Activated CD8-positive, alpha-beta memory T cell treated with anti-CD3 and anti-CD28 coated beads for 36 hours (primary cell): Measurements from ENCODE around the gene PNPLA3. TPM values are rescaled to one million over a fixed set of nuclear protein-coding genes. Genes with fewer than 3 reads are reported as not detected.

Experiments used
- CTCF ChIA-PET: fragments of 350-600 bp; sonication (Branson Sonifier 250); formaldehyde crosslinking; loops from one replicate; lab custom pipeline; 2021; ENCODE audit warnings: antibody characterized with exemption; lab: Charles Lee
- POLR2A ChIA-PET: fragments of 350-600 bp; sonication (Branson Sonifier 250); formaldehyde crosslinking; loops from one replicate; lab custom pipeline; 2021; ENCODE audit warnings: antibody characterized with exemption; lab: Charles Lee
- total RNA-seq, 2 experiments: library from RNA; stranded (reverse); gene quantifications; one replicate each; pipeline ENCODE4 v1.2.3, GENCODE V29; 2021

PNPLA3 gene, protein sequence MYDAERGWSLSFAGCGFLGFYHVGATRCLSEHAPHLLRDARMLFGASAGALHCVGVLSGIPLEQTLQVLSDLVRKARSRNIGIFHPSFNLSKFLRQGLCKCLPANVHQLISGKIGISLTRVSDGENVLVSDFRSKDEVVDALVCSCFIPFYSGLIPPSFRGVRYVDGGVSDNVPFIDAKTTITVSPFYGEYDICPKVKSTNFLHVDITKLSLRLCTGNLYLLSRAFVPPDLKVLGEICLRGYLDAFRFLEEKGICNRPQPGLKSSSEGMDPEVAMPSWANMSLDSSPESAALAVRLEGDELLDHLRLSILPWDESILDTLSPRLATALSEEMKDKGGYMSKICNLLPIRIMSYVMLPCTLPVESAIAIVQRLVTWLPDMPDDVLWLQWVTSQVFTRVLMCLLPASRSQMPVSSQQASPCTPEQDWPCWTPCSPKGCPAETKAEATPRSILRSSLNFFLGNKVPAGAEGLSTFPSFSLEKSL
- under 1 TPM; 0.15 to 0.42 TPM for total RNA-seq

- CTCF ChIA-PET = no interaction called here
- POLR2A ChIA-PET = no interaction called here
Measured at GRCh38 chr22:43923631-43924464, at the start of gene PNPLA3. Gene PNPLA3 (plus strand): TSS chr22:43923805. CDS start chr22:43923912, 107 bp downstream.

DNA sequence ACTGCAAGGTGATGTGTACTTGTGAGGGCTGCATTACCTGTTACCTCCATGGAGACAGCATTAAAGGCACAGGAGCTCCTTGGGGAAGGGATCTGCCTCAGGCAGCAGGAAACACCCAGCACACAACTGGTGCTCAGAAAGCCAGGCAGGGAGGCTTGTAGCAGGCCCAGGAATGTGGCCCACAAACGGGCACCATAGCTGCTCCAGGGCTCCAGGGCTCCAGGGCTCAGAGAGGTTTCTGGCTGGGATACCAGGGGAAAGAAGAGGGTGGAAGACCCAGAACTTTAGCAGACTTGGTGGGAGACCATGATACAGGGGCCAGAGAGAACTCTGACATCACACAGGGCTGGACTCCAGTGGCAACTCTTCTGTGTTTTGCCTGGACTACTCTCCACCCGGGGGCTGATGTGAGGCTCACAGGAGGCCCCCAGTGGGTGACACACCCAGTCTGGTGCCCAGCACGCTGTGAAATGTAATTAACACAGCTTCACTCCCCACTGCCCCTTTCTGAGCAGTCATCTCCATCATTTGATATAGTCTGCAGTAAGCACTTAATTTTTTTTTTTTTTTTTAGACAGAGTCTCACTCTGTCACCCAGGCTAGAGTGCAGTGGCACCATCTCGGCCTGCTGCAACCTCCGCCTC is 46.6 kb upstream of the PNPLA3 start:
- ChIA-PET CTCF (interaction anchor here (0.9 to 1.3 kb wide), 2 partner anchors 8 to 69 kb away, joined by 3 to 5 read pairs; no protein-coding TSS in a partner anchor), POLR2A (no interaction called here)

DNA sequence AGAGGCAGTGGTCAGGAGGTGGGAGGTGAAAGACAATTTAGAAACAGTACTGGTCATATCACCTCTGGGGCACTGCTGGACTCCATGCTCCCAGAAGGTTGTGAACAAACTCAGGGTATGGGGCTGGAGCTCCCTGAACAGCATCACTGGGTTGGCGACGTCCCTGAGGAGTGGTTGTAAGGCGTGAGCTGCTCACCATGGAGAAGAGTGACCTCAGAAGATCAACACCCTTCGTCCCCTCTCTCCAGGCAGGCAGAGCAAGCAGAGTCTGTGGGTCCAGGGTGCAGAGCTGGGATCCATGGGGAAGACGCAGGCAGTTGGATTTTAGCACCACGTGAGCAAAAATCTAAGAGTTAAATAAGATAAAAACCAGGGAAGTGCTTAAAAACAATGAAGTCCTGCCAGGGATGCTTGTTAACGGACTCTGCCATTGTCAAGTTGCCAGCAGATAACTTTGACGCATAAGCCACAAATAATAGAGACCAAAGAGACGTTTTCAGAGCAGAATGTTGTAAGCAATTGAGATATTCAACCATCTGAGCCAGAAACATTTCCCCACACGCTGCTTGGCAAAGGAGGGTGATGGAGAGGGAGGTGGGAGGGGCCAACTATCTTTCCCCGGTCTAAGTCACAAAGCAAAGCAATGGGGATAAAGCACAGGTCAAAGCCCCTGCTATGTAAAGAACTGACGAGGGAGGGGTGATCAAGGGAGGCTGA is 45.4 kb upstream of the PNPLA3 start:
- ChIA-PET CTCF (no interaction called here), POLR2A (no interaction called here)

GRCh38 chr22:43878831-43879550 is 44.6 kb upstream of the PNPLA3 start:
- POLR2A ChIA-PET = no interaction called here
- CTCF ChIA-PET = no interaction called here

- ChIA-PET POLR2A (no interaction called here), CTCF (no interaction called here)
Measured at GRCh38 chr22:43879901-43880540, 43.6 kb upstream of the PNPLA3 start.

- ChIA-PET CTCF (no interaction called here), POLR2A (no interaction called here)
Measured at GRCh38 chr22:43880541-43880991, 43.0 kb upstream of the PNPLA3 start.

- POLR2A ChIA-PET = no interaction called here
- CTCF ChIA-PET = no interaction called here
Measured at GRCh38 chr22:43881091-43882061, 42.2 kb upstream of the PNPLA3 start.

GRCh38 chr22:43882122-43882767 is 41.4 kb upstream of the PNPLA3 start:
- CTCF ChIA-PET = interaction anchor here (0.9 to 1.6 kb wide), 4 partner anchors 15 to 501 kb away, joined by 3 to 13 read pairs (median 4); no protein-coding TSS in a partner anchor
- POLR2A ChIA-PET = no interaction called here

DNA sequence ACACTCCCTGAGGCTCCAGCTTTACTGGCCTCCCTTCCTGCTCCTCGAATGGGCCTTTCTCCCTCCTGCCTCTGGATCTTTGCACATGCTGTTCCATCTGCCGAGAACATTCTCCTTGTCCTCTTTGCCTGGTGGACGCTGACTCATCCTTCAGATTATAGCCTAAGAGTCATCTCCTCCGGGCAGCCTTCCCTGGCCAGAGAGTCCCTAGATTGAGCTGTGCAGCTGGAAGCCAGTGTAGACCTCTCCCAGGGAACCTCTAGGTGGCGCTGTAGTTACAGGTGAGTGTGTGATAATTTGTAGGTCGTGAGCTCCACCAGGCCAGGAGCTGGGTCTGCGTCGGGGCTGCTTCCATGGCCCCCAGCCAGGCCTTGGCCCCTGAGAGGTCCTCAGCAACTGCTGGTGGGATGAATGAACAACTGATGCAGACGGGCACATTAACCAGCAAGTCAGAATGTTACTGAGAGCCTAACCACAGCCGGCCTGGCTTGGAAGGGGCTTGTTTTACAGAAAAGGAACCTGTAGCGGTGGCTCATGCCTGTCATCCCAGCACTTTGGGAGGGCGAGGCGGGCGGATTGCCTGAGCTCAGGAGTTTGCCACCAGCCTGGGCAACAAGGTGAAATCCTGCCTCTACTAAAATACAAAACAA is 40.5 kb upstream of the PNPLA3 start:
- CTCF ChIA-PET = interaction anchor here (0.6 to 1.6 kb wide), 5 partner anchors 14 to 534 kb away, joined by 3 to 13 read pairs (median 3); no protein-coding TSS in a partner anchor
- POLR2A ChIA-PET = no interaction called here

GRCh38 chr22:43883719-43884415 is 39.7 kb upstream of the PNPLA3 start:
- ChIA-PET POLR2A (no interaction called here), CTCF (interaction anchor here (0.6 to 1.6 kb wide), 5 partner anchors 13 to 533 kb away, joined by 3 to 13 read pairs (median 4); no protein-coding TSS in a partner anchor)

GRCh38 chr22:43884600-43885318 is 38.8 kb upstream of the PNPLA3 start:
- POLR2A ChIA-PET = no interaction called here
- CTCF ChIA-PET = interaction anchor here (0.7 to 1.4 kb wide), 4 partner anchors 8 to 507 kb away, joined by 3 to 5 read pairs (median 4); no protein-coding TSS in a partner anchor

GRCh38 chr22:43885319-43885671 is 38.3 kb upstream of the PNPLA3 start:
- ChIA-PET CTCF (interaction anchor here (1.1 to 1.4 kb wide), 2 partner anchors 9 to 60 kb away, joined by 5 read pairs; no protein-coding TSS in a partner anchor), POLR2A (no interaction called here)

GRCh38 chr22:43885786-43886185 is 37.8 kb upstream of the PNPLA3 start:
- ChIA-PET CTCF (no interaction called here), POLR2A (no interaction called here)

DNA sequence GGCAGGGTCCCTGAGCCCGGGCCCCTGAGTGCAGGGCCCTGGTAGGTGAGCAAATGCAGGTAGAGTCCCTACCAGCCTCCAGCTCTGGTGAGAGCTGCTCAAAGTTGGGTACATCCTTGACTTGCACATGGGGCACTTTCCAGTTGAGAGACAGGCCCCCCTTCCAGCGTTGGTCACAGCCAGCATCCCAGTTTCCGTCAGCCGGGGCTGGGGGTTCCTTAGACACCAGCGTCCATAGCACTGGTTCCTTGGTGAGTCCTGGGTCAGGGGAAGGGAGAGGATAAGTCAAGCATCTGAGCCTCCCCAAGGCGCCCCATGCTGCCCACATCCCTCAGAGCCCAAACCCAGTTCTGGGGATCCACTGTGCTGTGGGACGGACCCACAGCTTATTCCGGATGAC is 37.4 kb upstream of the PNPLA3 start:
- POLR2A ChIA-PET = no interaction called here
- CTCF ChIA-PET = interaction anchor here (0.9 kb wide), 1 partner anchor 60 kb away, joined by 4 read pairs; no protein-coding TSS in a partner anchor
